HT1080 (cell line): ENCODE data around the gene SYVN1. TPM values are rescaled to one million over a fixed set of nuclear protein-coding genes. Genes with fewer than 3 reads are reported as not detected.

Experiments
- DNase-seq: peaks from one replicate; pipeline ENCODE4 v3.0.0-alpha.2; 2015; ENCODE audit warnings: low read depth
- total RNA-seq: library from RNA; depleted of rRNA; stranded (reverse); fragments of >200 nt; shearing (Covaris generic); gene quantifications from 2 replicates; pipeline ENCODE4 v1.2.3, GENCODE V29; 2014

The SYVN1 gene
- total RNA-seq, 1 experiment from 2014 or later = 11.2 TPM

DNA sequence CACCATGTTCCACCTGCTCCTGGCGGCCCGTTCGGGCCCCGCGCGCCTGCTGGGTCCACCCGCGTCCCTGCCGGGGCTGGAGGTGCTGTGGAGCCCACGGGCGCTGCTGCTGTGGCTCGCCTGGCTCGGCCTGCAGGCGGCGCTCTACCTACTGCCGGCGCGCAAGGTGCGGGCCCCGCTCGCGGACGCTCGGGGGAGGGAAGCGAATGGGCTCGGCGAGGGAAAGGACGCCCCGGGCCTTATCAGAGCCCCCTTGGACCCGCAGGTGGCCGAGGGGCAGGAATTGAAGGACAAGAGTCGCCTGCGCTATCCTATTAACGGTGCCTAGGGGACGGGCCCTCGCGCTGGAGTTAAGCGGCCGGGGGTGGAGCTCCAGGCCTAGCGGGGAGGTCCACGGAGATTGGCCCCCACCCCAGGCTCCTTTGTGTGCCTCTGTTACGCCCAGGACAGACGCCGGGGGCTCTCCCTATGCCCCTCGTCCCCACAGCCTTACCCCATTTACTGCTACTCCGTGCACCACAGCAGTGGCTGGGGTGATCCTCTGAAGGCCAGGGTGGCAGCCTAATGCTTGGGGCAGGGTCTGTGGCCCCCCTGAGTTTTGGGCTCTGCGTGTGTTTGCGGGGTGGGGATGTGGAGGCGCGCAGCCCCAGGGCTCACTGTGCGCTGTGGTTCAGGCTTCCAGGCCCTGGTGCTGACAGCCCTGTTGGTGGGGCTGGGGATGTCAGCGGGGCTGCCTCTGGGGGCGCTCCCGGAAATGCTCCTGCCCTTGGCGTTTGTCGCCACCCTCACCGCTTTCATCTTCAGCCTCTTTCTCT lies 21.6 kb downstream of the SYVN1 start:
- DNase-seq = no peak

DNA sequence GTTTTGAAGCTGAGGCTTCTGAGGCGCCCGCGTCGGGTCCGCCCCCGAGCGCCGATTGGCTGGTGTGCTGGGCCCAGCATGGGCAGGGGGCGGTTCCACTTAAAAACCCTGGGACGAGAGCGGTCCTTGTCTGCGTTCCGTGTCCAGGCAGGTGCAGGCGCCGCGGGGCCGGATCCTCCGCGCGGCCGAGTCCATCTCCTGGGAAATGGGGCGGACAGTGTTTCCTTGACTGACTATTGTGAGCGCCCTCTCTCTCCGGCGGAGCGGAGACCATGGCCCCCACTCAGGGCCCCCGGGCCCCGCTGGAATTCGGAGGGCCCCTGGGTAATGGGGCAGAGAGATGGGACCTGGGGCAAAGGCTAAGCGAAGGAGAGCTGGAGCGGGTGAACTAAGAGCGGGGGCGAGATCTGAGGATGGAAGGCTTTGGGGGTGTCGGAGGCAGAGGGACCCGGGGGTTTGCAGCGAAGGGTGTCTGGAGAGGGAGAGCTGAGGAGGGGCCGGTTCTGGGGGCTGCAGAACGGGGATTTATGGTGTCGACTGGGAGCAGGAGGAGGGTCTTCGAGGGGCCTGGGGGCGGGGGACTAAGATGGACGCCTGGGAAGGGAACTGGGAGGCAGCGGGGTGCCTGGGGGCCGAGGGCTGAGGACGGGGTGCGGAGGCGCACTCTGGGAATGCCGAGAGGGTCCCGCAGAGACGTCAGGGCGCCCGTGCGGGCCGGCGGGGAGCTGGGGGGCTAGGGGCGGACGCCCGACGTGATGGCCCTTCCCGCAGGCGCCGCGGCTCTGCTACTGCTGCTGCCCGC lies 22.4 kb downstream of the SYVN1 start, which contains the start of gene TM7SF2:
TSS of gene TM7SF2 (plus strand) at position 129 of the 802 bp plus-strand sequence. CDS start at position 273, 144 bp downstream.
- DNase-seq = no peak

DNA sequence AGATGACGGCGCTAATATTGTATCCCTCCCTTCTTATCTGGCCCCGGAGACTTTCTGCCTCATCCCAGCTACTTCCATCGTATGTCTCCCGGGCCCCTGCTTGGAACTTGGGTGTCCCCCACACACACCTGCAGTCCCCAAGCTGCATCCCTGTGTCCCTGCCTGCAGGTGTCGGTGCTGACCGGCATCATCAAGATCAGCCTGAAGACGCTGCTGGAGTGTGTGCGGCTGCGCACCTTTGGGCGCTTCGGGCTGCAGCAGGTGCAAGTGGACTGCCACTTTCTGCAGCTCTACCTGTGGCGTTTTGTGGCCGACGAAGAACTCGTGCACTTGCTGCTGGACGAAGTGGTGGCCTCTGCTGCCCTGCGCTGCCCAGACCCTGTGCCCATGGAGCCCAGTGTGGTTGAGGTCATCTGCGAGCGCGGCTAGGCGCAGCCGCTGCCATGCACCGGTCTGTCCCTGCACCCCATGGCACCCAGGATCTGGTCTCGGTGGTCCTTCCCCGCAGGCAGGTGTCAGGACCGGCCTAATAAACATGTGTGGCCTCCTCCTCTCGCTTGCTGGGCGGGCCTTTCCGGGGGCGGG lies 23.1 kb downstream of the SYVN1 start:
- no peak for DNase-seq

DNA sequence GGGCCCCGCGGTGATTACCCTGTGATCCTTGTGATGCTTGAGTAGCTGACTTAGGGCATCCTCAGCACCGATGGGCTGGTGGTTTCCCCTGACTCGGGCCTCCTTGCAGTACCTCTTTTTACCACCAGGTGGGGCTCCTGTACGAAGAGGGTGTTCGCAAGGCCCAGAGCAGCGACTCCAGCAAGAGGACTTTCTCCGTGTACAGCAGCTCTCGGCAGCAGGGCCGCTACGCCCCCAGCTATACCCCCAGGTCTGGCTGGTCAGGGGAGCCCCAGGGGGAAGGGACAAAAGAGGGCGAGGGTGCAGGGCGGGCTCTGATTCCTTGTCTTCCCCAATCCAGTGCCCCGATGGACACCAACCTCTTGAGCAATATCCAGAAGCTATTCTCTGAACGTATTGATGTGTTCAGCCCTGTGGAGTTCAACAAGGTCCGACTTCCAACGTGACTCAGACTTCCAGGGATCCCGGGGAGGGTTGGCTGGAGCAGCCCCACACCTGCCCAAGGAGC lies 23.9 kb downstream of the SYVN1 start:
- DNase-seq = peak; percentile 80

DNA sequence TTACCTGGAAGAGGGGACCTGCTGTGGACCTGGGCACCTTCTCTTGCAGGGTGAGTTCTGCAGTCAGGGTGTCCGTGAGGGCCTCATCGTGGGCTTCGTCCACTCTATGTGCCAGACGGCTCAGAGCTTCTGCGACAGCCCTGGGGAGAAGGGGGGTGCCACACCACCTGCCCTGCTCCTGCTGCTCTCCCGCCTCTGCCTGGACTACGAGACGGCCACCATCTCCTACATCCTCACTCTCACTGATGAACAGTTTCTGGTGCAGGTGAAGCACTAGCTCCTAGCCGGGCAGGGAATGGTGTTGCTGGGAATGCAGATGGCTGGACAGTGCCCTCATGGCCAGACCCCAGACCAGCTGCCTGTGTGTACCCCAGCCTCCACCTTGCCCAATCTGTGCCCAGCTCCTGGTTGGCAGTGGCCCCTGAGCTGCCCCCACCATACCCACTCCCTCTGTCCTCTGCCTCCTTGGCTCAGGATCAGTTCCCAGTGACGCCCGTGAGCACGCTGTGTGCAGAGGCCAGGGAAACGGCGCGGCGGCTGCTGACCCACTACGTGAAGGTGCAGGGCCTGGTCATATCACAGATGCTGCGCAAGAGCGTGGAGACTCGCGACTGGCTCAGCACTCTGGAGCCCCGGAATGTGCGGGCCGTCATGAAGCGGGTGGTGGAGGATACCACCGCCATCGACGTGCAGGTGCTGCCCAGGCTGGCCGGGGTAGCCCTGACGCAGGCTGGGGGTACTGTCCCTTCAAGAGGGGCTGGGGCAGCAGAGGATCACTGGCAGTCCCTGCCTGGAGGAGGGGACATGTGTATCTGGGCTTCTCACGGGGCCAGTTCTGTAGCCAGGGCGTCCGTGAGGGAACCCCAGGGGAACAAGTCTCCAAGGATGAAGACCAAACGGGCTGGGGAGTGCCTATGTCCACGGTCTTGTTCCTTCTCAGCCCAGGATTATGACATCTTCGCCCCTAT lies 24.8 kb downstream of the SYVN1 start:
- no peak for DNase-seq

DNA sequence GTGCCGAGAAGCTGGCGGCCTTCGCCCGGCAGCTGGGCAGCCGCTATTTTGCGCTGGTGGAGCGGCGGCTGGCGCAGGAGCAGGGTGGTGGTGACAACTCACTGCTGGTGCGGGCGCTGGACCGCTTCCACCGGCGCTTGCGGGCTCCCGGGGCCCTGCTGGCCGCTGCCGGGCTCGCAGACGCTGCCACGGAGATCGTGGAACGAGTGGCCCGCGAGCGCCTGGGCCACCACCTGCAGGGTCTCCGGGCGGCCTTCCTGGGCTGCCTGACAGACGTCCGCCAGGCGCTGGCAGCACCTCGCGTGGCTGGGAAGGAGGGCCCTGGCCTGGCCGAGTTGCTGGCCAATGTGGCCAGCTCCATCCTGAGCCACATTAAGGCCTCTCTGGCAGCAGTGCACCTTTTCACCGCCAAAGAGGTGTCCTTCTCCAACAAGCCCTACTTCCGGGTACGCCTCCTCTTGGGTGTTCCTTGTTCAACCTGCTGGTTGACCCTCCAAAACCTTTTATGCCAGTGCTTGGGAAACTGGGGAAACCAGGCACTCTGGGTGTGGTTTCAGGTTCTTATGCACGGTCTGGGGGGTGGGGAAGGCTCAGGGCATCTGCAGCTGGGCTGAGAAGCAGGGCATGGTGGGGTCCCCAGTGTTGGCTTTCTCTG lies 25.7 kb downstream of the SYVN1 start:
- no peak for DNase-seq

DNA sequence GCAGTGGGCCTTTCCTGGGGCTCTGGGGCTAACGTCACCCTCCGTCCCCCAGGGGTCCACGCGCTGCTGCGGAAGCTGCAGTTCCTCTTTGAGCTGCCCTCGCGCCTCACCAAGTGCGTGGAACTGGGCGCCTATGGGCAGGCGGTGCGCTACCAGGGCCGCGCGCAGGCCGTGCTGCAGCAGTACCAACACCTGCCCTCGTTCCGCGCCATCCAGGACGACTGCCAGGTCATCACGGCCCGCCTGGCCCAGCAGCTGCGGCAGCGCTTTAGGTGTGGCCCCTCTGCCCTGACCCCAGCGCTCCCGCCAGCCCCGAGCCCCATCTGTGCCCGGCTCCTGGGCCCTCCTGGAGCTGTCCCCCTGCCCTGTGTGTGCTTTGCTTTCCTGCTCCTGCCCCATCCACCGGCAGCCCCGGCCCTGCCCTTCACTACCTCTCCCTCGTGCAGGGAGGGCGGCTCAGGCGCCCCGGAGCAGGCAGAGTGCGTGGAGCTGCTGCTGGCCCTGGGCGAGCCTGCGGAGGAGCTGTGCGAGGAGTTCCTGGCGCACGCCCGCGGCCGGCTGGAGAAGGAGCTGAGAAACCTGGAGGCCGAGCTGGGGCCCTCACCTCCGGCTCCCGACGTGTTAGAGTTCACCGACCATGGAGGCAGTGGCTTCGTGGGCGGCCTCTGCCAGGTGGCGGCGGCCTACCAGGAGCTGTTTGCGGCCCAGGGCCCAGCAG lies 26.4 kb downstream of the SYVN1 start:
- DNase-seq = no peak

DNA sequence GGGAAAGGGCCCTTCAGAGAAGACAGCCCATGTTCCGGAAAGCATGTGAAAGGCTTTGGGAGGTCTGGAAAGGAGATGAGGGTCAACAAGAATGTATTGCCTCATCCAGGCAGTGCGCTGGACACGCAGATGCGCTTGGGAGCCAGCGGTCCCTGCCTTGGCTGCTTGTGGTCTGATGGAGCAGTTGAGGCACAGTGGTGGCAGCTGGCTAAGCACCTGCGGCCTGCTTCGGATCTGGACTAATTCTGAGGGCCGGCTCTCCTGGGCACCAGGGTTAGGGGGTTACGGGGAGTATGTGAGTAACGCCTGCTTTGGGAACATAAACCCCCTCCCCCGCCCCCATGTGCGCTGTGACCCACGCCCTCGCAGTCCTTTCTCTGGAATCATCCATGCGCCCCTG lies 27.2 kb downstream of the SYVN1 start:
- DNase-seq = no peak

DNA sequence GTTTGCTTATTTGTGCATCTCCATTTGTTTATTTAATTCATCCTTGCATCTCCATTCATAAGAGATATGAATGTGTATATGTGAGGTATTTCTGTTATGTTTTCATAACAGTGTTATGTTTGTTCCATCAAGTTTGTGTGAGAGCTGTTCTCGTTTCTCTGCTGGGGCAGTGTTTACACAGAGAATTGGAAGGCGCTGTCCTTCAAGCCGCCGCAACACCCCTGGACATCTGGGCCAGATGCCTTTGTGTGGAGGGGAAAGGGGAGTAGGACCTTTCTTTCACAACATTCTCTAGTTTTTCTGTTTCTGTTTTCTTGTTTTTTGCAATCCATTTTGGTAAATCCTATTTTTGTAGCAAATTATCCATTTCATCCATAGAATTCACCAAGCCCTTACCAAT lies 29.7 kb downstream of the SYVN1 start:
- no peak for DNase-seq

DNA sequence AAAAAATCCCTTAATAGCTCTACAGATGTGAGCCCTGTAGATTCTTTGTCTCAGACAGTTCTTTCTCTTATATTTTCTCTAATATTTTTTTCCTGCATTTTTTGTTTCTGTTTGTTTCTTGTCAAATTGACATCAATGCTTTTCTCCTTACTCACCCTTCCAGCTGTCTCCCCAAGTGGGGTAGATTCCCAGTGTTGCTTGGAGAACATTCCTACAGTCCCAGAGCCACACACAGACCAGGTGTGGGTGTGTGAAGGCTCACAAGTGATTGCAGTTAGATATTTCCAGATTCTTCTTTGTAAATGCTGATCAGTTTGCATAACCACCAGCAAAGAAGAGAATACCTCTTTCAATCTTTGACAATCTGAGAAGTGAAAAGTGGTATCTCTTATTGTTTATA lies 30.8 kb downstream of the SYVN1 start:
- no peak for DNase-seq

DNA sequence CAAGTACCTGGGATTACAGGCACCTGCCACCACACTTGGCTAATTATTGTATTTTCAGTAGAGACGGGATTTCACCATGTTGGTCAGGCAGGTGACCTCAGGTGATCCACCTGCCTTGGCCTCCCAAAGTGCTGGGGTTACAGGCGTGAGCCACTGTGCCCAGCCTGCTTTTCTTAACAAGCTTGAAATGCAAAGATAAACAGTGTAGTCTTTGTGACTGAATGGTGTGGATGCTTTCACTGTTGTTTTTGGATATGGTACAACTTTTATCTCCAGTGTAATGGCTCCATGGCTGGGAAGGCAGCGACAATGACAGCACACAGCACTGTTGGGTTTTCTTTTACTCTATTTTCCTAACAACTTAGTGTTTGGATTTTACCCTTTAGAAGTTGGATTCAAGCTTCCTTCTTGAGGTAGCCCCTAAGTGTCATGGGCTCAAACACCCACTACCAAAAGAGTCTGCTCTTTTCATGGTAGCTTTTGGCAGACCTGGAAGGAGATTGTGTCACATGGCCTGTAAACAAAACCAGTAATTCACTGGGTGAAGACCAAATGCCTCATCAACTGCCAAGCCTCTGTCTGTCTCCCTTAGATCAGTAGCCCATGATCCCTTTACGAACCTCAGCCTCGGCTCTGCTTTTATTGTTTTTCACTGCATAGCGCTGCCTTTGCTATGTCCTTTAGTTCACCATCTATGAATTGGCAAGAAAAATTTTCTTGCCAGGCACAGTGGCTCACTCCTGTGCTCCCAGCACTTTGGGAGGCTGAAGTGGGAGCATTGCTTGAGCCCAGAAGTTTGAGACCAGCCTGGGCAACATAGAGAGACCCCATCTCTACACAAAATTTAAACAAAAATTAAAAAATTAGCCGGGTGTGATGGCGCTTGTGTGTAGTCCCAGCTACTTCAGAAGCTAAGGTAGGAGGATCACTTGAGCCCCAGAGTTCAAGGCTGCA lies 31.9 kb downstream of the SYVN1 start:
- DNase-seq = no peak

DNA sequence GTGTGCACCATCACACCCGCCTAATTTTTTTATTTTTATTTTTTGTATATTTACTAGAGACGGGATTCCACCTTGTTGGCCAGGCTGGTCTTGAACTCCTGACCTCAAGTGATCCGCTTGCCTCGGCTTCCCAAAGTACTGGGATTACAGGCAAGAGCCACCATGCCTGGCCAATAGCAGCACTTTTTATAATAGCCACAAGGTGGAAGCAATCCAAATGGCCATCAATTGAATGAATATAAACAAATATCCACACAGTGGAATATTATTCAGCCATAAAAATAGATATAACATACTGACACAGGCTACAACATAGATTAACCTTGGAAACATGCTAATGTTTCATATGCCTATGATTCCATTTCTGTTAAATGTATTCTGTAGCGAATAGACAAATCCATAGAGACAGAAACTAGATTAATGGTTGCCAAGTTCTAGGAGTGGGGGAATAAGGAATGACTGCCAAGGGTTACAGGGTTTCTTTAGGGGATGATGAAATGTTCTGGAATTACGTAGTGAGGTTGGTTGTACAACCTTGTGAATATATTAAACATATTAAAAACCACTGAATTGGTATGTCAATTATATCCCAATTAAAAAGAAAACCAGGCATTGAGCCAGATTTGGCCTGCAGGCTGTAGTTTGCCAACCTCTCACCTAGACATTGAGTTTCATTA lies 33.5 kb downstream of the SYVN1 start:
- no peak for DNase-seq

DNA sequence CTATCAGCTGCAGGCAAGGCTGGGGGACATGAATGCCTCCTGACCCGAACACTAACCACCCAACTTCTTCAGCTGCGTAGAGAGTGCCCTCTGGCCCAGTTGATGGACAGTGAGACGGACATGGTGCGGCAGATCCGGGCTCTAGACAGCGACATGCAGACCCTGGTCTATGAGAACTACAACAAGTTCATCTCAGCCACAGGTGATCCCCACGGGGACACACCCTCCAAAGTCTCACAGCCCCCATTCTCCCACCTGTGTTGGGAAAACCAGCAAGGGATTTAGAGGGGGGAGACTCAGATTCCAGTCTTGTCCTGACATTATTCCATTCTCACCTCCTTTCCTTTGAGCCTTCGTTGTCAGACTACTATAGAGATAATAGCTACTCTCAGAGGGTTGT lies 37.4 kb downstream of the SYVN1 start:
- no peak for DNase-seq

DNA sequence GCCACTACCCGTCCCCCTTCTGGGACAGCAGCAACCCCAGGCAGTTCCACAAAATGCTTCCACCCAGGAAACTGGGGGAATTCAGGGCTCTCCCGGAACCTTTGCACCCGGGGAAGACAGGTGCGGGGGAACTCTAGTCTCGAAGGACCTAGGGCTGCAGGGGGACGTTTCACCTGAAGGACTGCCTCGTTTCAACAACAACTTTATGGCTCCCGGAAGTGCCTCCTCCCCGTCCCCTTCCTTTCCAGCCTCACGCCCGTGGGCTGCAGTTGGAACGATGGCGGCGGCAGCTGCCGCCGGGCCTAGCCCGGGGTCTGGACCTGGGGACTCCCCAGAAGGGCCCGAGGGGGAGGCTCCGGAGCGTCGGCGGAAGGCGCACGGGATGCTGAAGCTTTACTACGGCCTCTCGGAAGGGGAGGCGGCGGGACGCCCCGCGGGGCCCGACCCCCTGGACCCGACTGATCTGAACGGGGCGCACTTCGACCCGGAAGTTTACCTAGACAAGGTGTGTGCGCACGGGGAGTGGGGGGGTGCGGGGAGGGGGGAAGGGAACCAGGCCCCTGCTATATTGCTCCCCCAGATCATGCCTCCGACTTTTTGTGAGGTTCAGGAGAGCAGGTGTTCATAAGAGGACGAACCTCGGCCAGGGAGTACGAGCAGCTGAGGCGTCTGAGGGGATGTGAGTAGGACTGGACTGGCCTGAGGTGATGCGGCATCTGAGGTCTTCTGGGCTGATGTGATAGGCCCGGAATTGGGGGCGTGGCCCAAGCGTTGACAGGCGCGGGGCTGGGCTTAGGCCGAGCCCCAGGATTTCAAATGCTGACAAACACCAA lies 38.1 kb downstream of the SYVN1 start, which contains the start of gene VPS51:
TSS of gene VPS51 (plus strand) at position 241 of the 833 bp plus-strand sequence. CDS start at position 278, 37 bp downstream.
- DNase-seq = peak; percentile 83

DNA sequence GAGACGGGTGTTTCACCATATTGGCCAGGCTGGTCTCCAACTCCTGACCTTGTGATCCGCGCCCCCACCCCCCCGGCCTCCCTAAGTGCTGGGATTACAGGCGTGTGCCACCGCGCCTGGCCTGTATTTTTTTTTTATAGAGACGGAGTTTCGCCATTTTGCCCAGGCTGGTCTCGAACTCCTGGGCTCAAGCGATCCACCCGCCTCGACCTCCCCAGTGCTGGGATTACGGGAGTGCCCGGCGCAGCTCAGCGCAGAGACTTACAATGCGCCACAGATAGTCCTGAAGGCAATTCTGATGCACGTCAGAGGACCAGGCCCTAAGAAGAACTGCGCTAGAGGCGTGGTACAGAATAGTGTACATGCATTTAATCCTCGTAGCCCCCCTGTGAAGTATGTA lies 38.9 kb downstream of the SYVN1 start:
- DNase-seq = no peak

DNA sequence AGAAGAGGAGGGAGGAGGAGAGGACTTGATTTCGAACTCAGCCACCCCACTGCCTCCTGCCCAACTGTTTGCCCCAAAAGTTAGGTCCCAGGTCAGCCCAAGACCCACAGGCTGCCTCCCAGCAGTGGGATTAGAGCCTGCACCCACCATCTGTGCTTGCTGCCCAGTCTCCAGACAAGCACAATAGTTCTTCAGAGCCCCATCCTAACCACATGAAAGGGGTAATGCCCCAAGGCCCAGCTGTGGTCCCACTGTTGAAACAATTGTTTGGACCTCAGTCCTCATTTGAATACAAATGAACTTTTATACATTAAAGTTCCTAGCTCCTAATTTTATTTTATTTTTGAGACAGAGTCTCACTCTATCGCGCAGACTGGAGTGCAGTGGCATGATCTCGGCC lies 43.7 kb downstream of the SYVN1 start:
- no peak for DNase-seq

DNA sequence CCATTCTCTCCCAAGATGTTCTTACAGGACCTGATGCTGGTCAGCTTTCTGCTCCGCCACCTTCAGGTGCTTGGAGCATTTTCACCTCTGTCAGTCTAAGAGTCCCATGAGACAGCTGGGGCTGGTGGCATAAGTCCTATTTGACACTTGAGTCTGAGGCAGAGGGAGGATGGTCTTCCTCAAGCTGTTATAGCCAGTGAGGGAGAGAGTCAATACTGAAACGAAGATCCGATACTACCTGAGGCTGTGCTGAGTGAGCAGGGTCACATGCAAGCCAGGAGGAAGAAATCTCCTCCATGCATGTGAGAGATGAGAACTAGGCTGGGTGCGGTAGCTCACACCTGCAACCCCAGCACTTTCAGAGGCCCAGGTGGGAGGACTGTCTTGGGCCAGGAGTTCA lies 44.7 kb downstream of the SYVN1 start:
- DNase-seq = no peak
